ENCODE data around the gene MUS81. TPM values are rescaled to one million over a fixed set of nuclear protein-coding genes. Genes with fewer than 3 reads are reported as not detected.

Gene MUS81
- total and polyA plus RNA-seq, 10 of the 15 experiments (the other 5 are each of a cell fraction or from before 2014, with no cell fraction given): 11.8 to 76.1 (median 48.4) TPM

DNA sequence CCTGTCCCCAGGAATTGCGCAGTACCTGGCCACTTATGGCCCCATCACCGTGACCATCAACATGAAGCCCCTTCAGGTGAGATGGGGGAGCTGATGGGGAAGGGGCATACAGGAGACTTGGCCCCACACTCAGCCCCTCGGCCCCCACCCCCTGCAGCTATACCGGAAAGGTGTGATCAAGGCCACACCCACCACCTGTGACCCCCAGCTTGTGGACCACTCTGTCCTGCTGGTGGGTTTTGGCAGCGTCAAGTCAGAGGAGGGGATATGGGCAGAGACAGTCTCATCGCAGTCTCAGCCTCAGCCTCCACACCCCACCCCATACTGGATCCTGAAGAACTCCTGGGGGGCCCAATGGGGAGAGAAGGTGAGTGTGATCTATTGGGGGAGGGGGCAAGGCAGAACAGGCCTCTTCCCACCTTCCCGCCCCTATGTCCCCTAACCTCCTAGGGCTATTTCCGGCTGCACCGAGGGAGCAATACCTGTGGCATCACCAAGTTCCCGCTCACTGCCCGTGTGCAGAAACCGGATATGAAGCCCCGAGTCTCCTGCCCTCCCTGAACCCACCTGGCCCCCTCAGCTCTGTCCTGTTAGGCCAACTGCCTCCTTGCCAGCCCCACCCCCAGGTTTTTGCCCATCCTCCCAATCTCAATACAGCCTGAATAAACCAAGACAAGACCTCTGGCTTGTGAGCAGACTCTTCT lies 23.0 kb downstream of the MUS81 start:
- Histone ChIP-seq H2AFZ (ENCODE audit: control insufficient read depth, low read depth, low read length) (no peak overlapping the region), H3K27ac (ENCODE audit: control insufficient read depth, insufficient read depth) (no peak overlapping the region), H3K36me3 (ENCODE audit: control insufficient read depth in 2 of 2, insufficient read depth in 2 of 2, low read length in 1 of 2) (peaks cover 12 to 25% of the 10 kb centered on the region in 2 experiments), H3K9ac (ENCODE audit: control insufficient read depth, insufficient read depth, low read length) (no peak overlapping the region), H3K9me3 (replicated peaks; ENCODE audit: control insufficient read depth, insufficient read depth, low read length) (no peaks in the 10 kb centered on the region), H3K4me2 (ENCODE audit: control insufficient read depth, insufficient read depth) (no peak overlapping the region), H3K79me2 (ENCODE audit: control insufficient read depth, insufficient read depth, low read length) (peaks cover 14% of the 10 kb centered on the region), H3K4me3 (no peak overlapping the region), H3K4me1 (ENCODE audit: control insufficient read depth, insufficient read depth, low read length) (peaks cover 20% of the 10 kb centered on the region), H3K27me3 (replicated peaks in 1 of 2; ENCODE audit: control insufficient read depth in 2 of 2, insufficient read depth in 2 of 2, low read length in 1 of 2) (no peaks in the 10 kb centered on the region), H4K20me1 (ENCODE audit: control insufficient read depth, insufficient read depth) (no peaks in the 10 kb centered on the region)
- no peak for FAIRE-seq
- in situ Hi-C loops (cut with MboI): loop anchor here (5.0 kb wide), 1 partner anchor 104 kb away; no protein-coding TSS in a partner anchor
- intact Hi-C loops (cut with micrococcal nuclease; ENCODE audit: unreplicated experiment): no loop called here
- SMC1A ChIA-PET (ENCODE audit: uncharacterized antibody, unreplicated experiment): interaction anchor here (0.9 to 2.5 kb wide), 4 partner anchors 9 to 108 kb away, joined by 3 to 28 read pairs (median 6); no protein-coding TSS in a partner anchor
- TF ChIP-seq NR2C1 (IDR thresholded peaks at IDR 0.05) (no peak), DPF2 (IDR thresholded peaks at IDR 0.05) (no peak), BCL11A (IDR thresholded peaks at IDR 0.05; ENCODE audit: low read depth, low read length) (no peak), CBX5 (IDR thresholded peaks at IDR 0.05; ENCODE audit: low read depth) (no peak), NR2C2 (IDR thresholded peaks at IDR 0.05; ENCODE audit: borderline replicate concordance, control insufficient read depth, insufficient read length, low read depth) (no peak), CBX3 (IDR thresholded peaks at IDR 0.05; ENCODE audit: borderline replicate concordance, low read depth) (no peak), MTA2 (IDR thresholded peaks at IDR 0.05; ENCODE audit: low read depth) (no peak), IRF4 (IDR thresholded peaks at IDR 0.05; ENCODE audit: low read depth, low read length) (no peak), CEBPB (IDR thresholded peaks at IDR 0.05; ENCODE audit: borderline replicate concordance in 1 of 2, low read depth in 2 of 2, low read length in 2 of 2) (no peak), YBX1 (IDR thresholded peaks at IDR 0.05) (no peak), CREB1 (IDR thresholded peaks at IDR 0.05; ENCODE audit: low read depth) (no peak), NRF1 (conservative IDR thresholded peaks at IDR 0.05; ENCODE audit: low read depth, low read length) (no peak), POLR2A (IDR thresholded peaks at IDR 0.05; ENCODE audit: low read depth, low read length) (no peak), LARP7 (IDR thresholded peaks at IDR 0.05) (no peak), CHD1 (IDR thresholded peaks at IDR 0.05; ENCODE audit: low read depth, low read length) (no peak), SUZ12 (IDR thresholded peaks at IDR 0.05; ENCODE audit: unreplicated experiment) (no peak), TARDBP (IDR thresholded peaks at IDR 0.05; ENCODE audit: borderline replicate concordance) (no peak)
- TF ChIP-seq, protein P1, sequence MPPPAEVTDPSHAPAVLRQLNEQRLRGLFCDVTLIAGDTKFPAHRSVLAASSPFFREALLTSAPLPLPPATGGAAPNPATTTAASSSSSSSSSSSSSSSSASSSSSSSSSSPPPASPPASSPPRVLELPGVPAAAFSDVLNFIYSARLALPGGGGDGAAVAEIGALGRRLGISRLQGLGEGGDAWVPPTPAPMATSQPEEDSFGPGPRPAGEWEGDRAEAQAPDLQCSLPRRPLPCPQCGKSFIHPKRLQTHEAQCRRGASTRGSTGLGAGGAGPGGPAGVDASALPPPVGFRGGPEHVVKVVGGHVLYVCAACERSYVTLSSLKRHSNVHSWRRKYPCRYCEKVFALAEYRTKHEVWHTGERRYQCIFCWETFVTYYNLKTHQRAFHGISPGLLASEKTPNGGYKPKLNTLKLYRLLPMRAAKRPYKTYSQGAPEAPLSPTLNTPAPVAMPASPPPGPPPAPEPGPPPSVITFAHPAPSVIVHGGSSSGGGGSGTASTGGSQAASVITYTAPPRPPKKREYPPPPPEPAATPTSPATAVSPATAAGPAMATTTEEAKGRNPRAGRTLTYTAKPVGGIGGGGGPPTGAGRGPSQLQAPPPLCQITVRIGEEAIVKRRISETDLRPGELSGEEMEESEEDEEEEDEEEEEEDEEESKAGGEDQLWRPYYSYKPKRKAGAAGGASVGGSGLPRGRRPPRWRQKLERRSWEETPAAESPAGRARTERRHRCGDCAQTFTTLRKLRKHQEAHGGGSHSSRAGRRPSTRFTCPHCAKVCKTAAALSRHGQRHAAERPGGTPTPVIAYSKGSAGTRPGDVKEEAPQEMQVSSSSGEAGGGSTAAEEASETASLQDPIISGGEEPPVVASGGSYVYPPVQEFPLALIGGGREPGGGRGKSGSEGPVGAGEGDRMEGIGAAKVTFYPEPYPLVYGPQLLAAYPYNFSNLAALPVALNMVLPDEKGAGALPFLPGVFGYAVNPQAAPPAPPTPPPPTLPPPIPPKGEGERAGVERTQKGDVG (CRISPR knock-in tag; IDR thresholded peaks at IDR 0.05): no peak
- TF ChIP-seq, protein P2, sequence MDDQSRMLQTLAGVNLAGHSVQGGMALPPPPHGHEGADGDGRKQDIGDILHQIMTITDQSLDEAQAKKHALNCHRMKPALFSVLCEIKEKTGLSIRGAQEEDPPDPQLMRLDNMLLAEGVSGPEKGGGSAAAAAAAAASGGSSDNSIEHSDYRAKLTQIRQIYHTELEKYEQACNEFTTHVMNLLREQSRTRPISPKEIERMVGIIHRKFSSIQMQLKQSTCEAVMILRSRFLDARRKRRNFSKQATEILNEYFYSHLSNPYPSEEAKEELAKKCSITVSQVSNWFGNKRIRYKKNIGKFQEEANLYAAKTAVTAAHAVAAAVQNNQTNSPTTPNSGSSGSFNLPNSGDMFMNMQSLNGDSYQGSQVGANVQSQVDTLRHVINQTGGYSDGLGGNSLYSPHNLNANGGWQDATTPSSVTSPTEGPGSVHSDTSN (IDR thresholded peaks at IDR 0.05; ENCODE audit: insufficient replicate concordance, low read depth, low read length): no peak
- CTCF ChIA-PET: interaction anchor here (0.9 to 11.0 kb wide), 17 partner anchors 9 to 339 kb away, joined by 3 to 167 read pairs (median 22); partner anchors contain the start of genes AP5B1, CFL1, EFEMP2 and KAT5
- POLR2A ChIA-PET: interaction anchor here (1.1 to 4.0 kb wide), 3 partner anchors 9 to 51 kb away, joined by 3 to 33 read pairs (median 14); partner anchors contain the start of genes CFL1 and MUS81
- no peak for DNase-seq (ENCODE audit: low read depth, low spot score)
- 88% methylated on average over 13 of the region's 13 CpGs for WGBS (ENCODE audit: insufficient coverage, insufficient replicate concordance, low lambda C conversion rate, missing lambda C conversion rate)
- RAD21 ChIA-PET (ENCODE audit: unreplicated experiment): interaction anchor here (1.0 to 4.1 kb wide), 7 partner anchors 24 to 317 kb away, joined by 3 to 40 read pairs (median 4); no protein-coding TSS in a partner anchor
- BruUV-seq (replicated peaks): no TSS peak
- no peak for ATAC-seq
